GM04503 (cell line): ENCODE results near the gene PABPN1L.
"Not testable (repeated sequence)": the region's sequence is repeated elsewhere in the genome, so short reads cannot be mapped to it uniquely, and the experiment has no call there.

Source experiments
- DNase-seq: peaks from one replicate; pipeline ENCODE4 v3.0.0-alpha.2; 2012; ENCODE audit warnings: low read depth

The PABPN1L gene

GRCh38 chr16:88901718-88902337 lies 35.4 kb upstream of the PABPN1L start:
- DNase-seq = no peak

GRCh38 chr16:88900662-88901052 lies 34.2 kb upstream of the PABPN1L start:
- DNase-seq = no peak

- DNase-seq = no peak
These were observed 33.6 kb upstream of the PABPN1L start for GRCh38 chr16:88899901-88900661.

GRCh38 chr16:88897696-88898425 lies 31.4 kb upstream of the PABPN1L start:
- no peak for DNase-seq

- no peak for DNase-seq
These were observed 30.0 kb upstream of the PABPN1L start for GRCh38 chr16:88896238-88897070.

- no peak for DNase-seq
These were observed 28.9 kb upstream of the PABPN1L start for GRCh38 chr16:88895335-88895734.

GRCh38 chr16:88894681-88895300 lies 28.3 kb upstream of the PABPN1L start:
- no peak for DNase-seq

GRCh38 chr16:88894266-88894665 lies 27.8 kb upstream of the PABPN1L start:
- DNase-seq = not testable (repeated sequence)

- no peak for DNase-seq
These were observed 26.9 kb upstream of the PABPN1L start for GRCh38 chr16:88893127-88893968.

- DNase-seq = no peak
These were observed 25.6 kb upstream of the PABPN1L start for GRCh38 chr16:88892065-88892464.

GRCh38 chr16:88891083-88891482 lies 24.6 kb upstream of the PABPN1L start:
- DNase-seq = no peak

GRCh38 chr16:88889702-88890352 lies 23.4 kb upstream of the PABPN1L start:
- not testable (repeated sequence) for DNase-seq

- no peak for DNase-seq
These were observed 22.3 kb upstream of the PABPN1L start for GRCh38 chr16:88888461-88889387.

GRCh38 chr16:88888057-88888456 lies 21.6 kb upstream of the PABPN1L start:
- no peak for DNase-seq

GRCh38 chr16:88886845-88887521 lies 20.5 kb upstream of the PABPN1L start:
- peak; percentile 4 for DNase-seq

- no peak for DNase-seq
These were observed 20.0 kb upstream of the PABPN1L start for GRCh38 chr16:88886420-88886844.

- no peak for DNase-seq
These were observed 19.3 kb upstream of the PABPN1L start for GRCh38 chr16:88885693-88886280.
